Immature natural killer cell (primary cell): ENCODE results near the gene MRPS6. TPM values are rescaled to one million over a fixed set of nuclear protein-coding genes. Genes with fewer than 3 reads are reported as not detected.

Experiments used
- DNase-seq, 3 donors: peaks; one replicate each; pipeline ENCODE4 v3.0.0; 2022; ENCODE audit warnings: mixed read lengths in 1 of 3
- H3K27ac Mint-ChIP-seq, 6 donors: one replicate each; pipeline ENCODE4 v1.8.0; 2020; ENCODE audit warnings: mixed read lengths in 6 of 6, mild to moderate bottlenecking in 5 of 6, inconsistent platforms in 4 of 6, moderate library complexity in 3 of 6
- H3K27me3 Mint-ChIP-seq, 3 donors: one replicate each; pipeline ENCODE4 v1.8.0; 2020 to 2021; ENCODE audit warnings: low read depth in 3 of 3, mild to moderate bottlenecking in 3 of 3, mixed read lengths in 3 of 3, moderate library complexity in 3 of 3, inconsistent platforms in 1 of 3
- H3K36me3 Mint-ChIP-seq, 3 donors: one replicate each; pipeline ENCODE4 v1.8.0; 2020; ENCODE audit warnings: mixed read lengths in 3 of 3, inconsistent platforms in 2 of 3, mild to moderate bottlenecking in 2 of 3
- H3K4me1 Mint-ChIP-seq, 2 donors: one replicate each; pipeline ENCODE4 v1.8.0; 2020; ENCODE audit warnings: inconsistent platforms in 2 of 2, mild to moderate bottlenecking in 2 of 2, mixed read lengths in 2 of 2, moderate library complexity in 1 of 2
- H3K4me3 Mint-ChIP-seq, 5 donors: one replicate each; pipeline ENCODE4 v1.8.0; 2020; ENCODE audit warnings: mild to moderate bottlenecking in 5 of 5, mixed read lengths in 5 of 5, inconsistent platforms in 3 of 5, moderate library complexity in 3 of 5
- H3K9me3 Mint-ChIP-seq, 6 donors: one replicate each; pipeline ENCODE4 v1.8.0; 2020; ENCODE audit warnings: mild to moderate bottlenecking in 6 of 6, mixed read lengths in 6 of 6, inconsistent platforms in 4 of 6, moderate library complexity in 3 of 6
- polyA plus RNA-seq, 3 donors: library from polyadenylated mRNA; unstranded; fragments of 300-500 nt; fragmentation: Illumina TruSeq; gene quantifications; one replicate each; pipeline ENCODE4 v1.2.3, GENCODE V29; 2021

MRPS6 gene
- polyA plus RNA-seq, 3 donors from 2014 or later, result 194 to 275 (median 239) TPM

DNA sequence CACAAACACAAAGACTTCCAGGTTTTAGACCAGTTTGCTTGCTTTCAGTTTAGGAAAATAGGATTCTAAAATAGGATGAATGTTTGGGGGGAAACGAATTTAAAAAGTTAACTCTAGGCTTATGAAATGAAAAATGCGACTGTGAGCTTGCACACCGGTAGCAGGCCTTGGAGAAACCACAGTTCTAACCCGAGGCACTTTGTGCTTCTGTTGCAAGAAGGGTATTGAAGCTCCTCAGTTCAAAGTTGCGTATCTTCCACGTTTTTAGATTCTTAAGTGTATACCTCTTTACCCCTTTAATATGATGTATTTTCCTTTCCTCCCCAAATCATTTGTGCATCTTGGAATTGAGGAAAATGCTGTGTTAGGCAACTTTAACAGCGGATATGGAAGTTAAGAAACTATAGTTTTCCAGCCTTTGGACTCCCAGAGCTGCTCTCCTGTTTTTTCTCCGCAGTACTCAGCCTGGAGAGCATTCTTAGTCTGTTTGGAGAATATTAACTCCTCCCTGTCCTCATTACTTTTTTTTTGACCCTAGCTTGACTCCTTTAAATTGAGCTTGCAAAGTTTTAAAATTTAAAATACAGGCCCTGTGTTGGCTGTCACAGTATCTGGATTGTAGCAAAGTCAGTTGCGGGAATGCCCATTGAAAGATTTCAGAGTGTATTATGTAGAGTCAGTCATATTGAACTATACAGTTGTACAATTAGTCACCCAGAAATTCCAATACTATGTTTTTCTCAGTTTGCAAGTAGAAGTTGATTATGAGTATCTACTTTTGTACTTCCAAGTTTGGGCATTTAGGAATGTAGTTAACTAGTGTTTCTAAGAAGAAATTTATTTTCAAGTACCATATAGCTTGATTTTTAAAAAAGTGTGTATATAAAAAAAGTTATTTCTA lies 2.6 kb downstream of the MRPS6 start:
- H3K4me3 Mint-ChIP-seq, result peak overlapping the region; percentile 88 to 93 (median 92)
- peak overlapping the region; percentile 20 to 85 (median 72) for H3K27ac Mint-ChIP-seq
- peaks cover 0 to 9% (median 0%) of the 10 kb centered on the region in 3 donors for H3K36me3 Mint-ChIP-seq
- no peak for DNase-seq
- peaks cover 71 to 79% of the 10 kb centered on the region in 2 donors for H3K4me1 Mint-ChIP-seq
- no peaks in the 10 kb centered on the region for H3K9me3 Mint-ChIP-seq
- peaks cover 8 to 18% (median 12%) of the 10 kb centered on the region in 3 donors for H3K27me3 Mint-ChIP-seq

DNA sequence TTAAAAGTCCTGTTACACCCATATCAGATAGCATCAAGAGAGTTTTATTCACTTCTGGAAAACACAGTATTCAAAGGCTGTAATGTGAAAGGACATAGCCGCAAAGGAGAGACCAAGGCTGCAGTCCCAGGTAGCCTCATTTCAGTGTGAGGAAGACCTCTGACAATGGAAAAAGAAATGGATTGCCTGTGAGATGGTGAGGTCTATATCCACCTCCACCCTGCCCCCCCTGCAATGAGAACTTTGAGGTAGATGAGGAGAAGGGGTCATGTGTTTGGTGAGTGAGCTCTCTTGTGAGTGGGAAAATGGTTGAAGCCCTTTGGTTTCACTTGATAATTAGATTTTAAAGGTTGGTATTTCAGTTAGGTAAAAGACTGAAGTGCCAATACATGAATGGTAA lies 3.5 kb downstream of the MRPS6 start:
- Mint-ChIP-seq H3K27me3 (peaks cover 8 to 18% (median 12%) of the 10 kb centered on the region in 3 donors), H3K4me3 (peak overlapping the region in 4 of 5 donors; percentile 17 to 93 (median 34)), H3K27ac (peak overlapping the region in 5 of 6 donors; percentile 3 to 85 (median 55)), H3K36me3 (peaks cover 0 to 10% (median 0%) of the 10 kb centered on the region in 3 donors), H3K4me1 (peaks cover 78 to 85% of the 10 kb centered on the region in 2 donors), H3K9me3 (no peaks in the 10 kb centered on the region)
- no peak for DNase-seq

DNA sequence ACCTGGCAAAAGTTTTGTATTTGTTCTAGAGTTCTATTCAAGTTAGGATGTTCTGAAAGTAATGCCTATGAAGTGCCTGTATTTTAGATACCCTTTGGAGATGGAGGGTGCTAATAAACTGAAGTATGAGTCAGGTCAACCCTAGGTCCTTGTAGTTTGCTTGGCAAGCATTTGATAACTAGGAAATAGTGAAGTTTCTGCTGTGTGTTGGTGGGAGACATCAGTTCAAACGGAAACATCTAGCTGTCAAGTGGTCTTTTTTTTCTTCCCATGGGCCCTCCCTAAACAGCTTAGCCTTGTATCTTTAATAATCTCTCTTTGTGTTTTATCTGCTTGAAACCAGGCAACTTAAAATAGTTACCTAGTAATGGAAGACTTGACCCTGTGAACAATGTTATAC lies 4.5 kb downstream of the MRPS6 start:
- Mint-ChIP-seq H3K27me3 (peaks cover 4 to 11% (median 9%) of the 10 kb centered on the region in 3 donors), H3K36me3 (peaks cover 0 to 12% (median 5%) of the 10 kb centered on the region in 3 donors), H3K27ac (peak overlapping the region in 5 of 6 donors; percentile 10 to 85 (median 64)), H3K4me3 (peak overlapping the region; percentile 51 to 75 (median 71)), H3K4me1 (peaks cover 83 to 87% of the 10 kb centered on the region in 2 donors), H3K9me3 (no peaks in the 10 kb centered on the region)
- DNase-seq, result no peak

DNA sequence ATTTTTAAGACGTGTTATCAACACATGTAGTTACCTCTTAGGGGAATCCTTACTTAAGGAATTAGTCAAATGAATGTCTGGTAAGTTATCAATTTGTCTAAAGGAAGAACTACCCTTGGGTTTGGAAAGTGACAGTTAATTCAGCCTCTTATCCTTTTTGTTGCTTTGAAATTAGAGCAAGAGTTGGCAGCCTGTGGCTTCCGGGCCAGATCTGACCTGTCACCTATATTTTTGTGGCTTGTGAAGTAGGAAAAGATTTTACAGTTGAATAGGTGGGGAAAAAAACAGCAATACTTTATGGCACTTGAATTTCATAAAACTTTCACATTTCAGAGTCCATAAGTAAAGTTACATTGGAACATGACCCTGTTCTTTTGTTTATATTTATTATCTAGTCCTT lies 5.5 kb downstream of the MRPS6 start:
- peaks cover 7 to 16% (median 12%) of the 10 kb centered on the region in 3 donors for H3K36me3 Mint-ChIP-seq
- H3K4me1 Mint-ChIP-seq, result peaks cover 91 to 97% of the 10 kb centered on the region in 2 donors
- peaks cover 4 to 11% (median 5%) of the 10 kb centered on the region in 3 donors for H3K27me3 Mint-ChIP-seq
- H3K4me3 Mint-ChIP-seq, result peak overlapping the region; percentile 52 to 75 (median 71)
- no peaks in the 10 kb centered on the region for H3K9me3 Mint-ChIP-seq
- H3K27ac Mint-ChIP-seq, result peak overlapping the region; percentile 19 to 85 (median 63)
- peak; percentile 43 to 49 (median 43) for DNase-seq

DNA sequence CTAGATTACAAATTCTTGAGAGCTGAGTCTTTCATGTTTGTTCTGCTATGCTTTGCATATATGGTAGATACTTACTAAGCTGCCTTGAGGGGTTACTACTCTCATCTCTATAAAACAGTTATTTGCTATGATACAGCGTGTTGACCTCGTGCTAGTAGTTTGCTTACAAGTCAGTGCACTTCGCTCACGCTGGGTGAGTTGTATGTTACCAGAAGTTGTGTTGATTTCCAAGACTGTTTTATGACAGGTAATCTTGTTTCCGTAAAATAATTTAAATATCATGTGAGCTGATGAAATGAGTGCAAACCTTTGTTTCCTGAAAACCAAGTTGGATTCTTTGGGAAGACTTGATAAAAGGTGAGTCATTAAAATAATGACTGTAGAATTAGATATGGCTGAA lies 7.3 kb downstream of the MRPS6 start:
- no peak overlapping the region for H3K27ac Mint-ChIP-seq
- H3K36me3 Mint-ChIP-seq, result peaks cover 7 to 17% (median 14%) of the 10 kb centered on the region in 3 donors
- H3K9me3 Mint-ChIP-seq, result no peaks in the 10 kb centered on the region
- H3K4me3 Mint-ChIP-seq, result peak overlapping the region in 1 of 5 donors; percentile 46
- peaks cover 81 to 90% of the 10 kb centered on the region in 2 donors for H3K4me1 Mint-ChIP-seq
- peaks cover 0 to 1% (median 0%) of the 10 kb centered on the region in 3 donors for H3K27me3 Mint-ChIP-seq
- no peak for DNase-seq

DNA sequence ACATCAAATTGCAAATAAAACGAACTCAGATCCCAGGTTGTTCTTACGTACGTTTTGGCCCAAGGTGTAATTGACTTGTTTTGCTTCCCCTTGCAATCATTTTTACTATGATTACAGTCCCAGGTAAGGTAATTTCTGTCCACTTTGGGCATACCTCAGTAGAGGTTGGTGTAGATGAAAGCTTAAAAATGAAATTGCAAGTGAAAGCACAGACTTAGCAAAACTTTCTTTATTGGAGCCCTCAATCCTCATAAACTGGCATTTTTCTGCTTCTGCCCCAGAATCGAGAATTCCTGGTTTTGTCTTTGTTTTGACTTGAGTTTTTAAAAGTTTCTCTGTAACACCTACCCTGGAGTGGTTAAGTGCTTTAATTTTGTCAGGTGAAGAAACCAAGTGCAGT lies 9.4 kb downstream of the MRPS6 start:
- Mint-ChIP-seq H3K36me3 (peaks cover 7 to 17% (median 14%) of the 10 kb centered on the region in 3 donors), H3K4me1 (peaks cover 62 to 69% of the 10 kb centered on the region in 2 donors), H3K27ac (peak overlapping the region in 1 of 6 donors; percentile 5), H3K4me3 (no peak overlapping the region), H3K27me3 (peaks cover 0 to 1% (median 0%) of the 10 kb centered on the region in 3 donors), H3K9me3 (no peaks in the 10 kb centered on the region)
- DNase-seq, result no peak

DNA sequence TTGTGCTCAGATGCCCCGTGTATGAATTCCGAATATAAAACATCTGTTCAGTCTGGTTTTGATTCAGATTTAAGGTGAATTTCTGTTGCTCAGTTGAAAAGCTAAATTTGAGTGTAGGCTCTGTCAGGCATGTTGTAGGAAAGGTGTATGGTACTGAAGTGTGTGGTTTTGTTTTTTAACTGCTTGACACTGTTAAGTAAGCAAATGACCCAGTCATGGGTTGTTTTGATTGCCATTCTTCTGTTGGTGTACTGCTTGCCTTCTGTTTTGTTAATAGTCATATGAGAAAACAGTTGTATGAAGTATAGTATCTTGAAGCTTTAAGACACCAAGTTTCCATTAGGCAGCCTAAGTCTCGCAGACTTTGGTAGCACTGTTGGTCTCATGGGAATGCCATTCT lies 10.0 kb downstream of the MRPS6 start:
- Mint-ChIP-seq H3K4me3 (no peak overlapping the region), H3K4me1 (peaks cover 56 to 63% of the 10 kb centered on the region in 2 donors), H3K27ac (peak overlapping the region in 1 of 6 donors; percentile 5), H3K9me3 (no peaks in the 10 kb centered on the region), H3K36me3 (peaks cover 7 to 17% (median 11%) of the 10 kb centered on the region in 3 donors), H3K27me3 (peaks cover 0 to 1% (median 0%) of the 10 kb centered on the region in 3 donors)
- no peak for DNase-seq

DNA sequence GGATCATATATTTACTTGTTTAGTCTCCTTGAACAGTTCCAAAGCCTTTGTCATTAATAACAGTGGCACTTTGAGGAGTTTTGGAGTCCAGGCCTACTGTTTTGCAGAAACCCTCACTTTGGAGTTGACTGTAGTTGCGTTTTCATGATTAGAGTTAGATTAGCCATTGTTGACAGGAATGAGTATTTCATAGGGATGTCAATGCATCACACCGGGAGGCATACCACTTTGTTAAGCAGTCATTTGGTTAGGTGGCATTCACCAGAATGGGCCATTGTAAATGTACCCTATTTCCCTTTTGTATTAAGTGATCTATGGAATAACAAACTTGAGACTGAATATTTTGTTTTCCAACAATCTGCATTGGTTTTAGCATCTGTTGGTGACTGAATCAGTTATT lies 11.8 kb downstream of the MRPS6 start:
- no peak for DNase-seq
- Mint-ChIP-seq H3K27ac (peak overlapping the region in 3 of 6 donors; percentile 23 to 43 (median 24)), H3K36me3 (peaks cover 7 to 17% (median 11%) of the 10 kb centered on the region in 3 donors)

DNA sequence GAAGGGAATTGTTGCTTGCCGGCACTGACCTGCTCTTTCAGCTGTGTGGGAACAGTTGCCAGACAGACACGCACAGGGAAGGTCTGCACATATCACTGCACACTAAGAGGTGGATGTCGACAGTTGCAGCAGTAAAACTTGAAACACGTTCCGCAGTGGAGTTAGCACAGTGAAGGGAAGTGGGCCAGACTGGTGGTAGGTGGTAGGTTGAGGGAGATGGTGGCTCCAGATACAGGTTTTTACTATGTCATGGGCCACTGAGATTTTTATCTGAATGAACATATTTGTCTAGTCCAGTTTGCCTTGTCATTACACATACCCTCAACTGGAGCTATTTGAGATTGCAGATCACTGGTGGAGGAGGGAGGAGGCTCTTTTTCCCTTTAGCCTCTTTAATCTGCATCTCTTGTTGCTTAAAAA lies 13.5 kb downstream of the MRPS6 start:
- Mint-ChIP-seq H3K4me3 (no peak overlapping the region), H3K36me3 (peaks cover 7 to 17% (median 9%) of the 10 kb centered on the region in 3 donors), H3K27me3 (no peaks in the 10 kb centered on the region), H3K27ac (no peak overlapping the region), H3K9me3 (no peaks in the 10 kb centered on the region), H3K4me1 (peaks cover 49 to 57% of the 10 kb centered on the region in 2 donors)
- peak; percentile 68 to 75 (median 72) for DNase-seq

More for the DNA sequence above, 11.8 kb downstream of the MRPS6 start:
- Mint-ChIP-seq H3K4me3 (no peak overlapping the region), H3K27me3 (peaks cover 0 to 1% (median 0%) of the 10 kb centered on the region in 3 donors), H3K9me3 (no peaks in the 10 kb centered on the region), H3K4me1 (peaks cover 51 to 57% of the 10 kb centered on the region in 2 donors)

DNA sequence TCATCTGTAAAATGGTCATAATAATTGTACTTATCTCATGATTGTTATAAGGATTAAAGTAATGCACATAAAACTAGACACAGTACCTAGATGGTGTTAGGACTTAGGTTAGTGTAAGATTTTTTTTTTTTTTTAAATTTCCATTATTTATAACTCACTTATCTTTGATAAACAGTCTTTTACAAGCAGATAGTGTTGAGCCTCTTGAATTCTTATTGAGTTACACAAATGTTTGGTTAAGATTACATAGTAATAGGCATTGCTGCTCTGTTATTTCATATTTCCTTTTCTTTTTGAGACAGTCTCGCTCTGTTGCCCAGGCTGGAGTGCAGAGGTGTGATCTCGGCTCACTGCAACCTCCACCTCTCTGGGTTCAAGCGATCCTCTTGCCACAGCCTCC lies 15.4 kb downstream of the MRPS6 start:
- H3K27ac Mint-ChIP-seq, result no peak overlapping the region

DNA sequence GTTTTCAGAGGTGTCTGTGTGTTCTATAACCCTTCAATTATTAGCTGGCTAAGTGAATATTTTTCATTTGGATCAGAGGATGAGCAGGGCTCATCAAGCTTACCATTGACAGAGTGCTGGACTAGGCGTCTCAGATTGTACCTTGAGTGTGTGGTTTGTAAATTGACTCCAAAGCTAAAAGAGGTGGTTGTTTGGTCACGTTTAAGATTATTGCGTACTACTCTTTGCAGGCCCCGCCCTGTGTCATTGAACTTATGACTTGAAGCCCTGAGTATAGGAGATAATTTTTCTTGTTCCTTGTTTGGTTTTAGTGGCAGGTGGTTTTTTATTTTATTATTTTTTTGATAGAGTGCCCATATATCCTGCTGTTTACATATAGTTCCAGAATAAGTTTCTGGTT lies 17.7 kb downstream of the MRPS6 start:
- Mint-ChIP-seq H3K36me3 (peaks cover 0 to 18% (median 8%) of the 10 kb centered on the region in 3 donors), H3K4me3 (peak overlapping the region in 2 of 5 donors; percentile 12 to 15), H3K27me3 (no peaks in the 10 kb centered on the region), H3K9me3 (no peaks in the 10 kb centered on the region), H3K27ac (peak overlapping the region in 3 of 6 donors; percentile 14 to 23 (median 16)), H3K4me1 (peaks cover 56 to 69% of the 10 kb centered on the region in 2 donors)
- DNase-seq, result no peak

More for the DNA sequence above, 15.4 kb downstream of the MRPS6 start:
- no peak for DNase-seq
- no peaks in the 10 kb centered on the region for H3K27me3 Mint-ChIP-seq
- no peaks in the 10 kb centered on the region for H3K9me3 Mint-ChIP-seq
- no peak overlapping the region for H3K4me3 Mint-ChIP-seq
- peaks cover 45 to 57% of the 10 kb centered on the region in 2 donors for H3K4me1 Mint-ChIP-seq
- H3K36me3 Mint-ChIP-seq, result peaks cover 0 to 5% (median 4%) of the 10 kb centered on the region in 3 donors

DNA sequence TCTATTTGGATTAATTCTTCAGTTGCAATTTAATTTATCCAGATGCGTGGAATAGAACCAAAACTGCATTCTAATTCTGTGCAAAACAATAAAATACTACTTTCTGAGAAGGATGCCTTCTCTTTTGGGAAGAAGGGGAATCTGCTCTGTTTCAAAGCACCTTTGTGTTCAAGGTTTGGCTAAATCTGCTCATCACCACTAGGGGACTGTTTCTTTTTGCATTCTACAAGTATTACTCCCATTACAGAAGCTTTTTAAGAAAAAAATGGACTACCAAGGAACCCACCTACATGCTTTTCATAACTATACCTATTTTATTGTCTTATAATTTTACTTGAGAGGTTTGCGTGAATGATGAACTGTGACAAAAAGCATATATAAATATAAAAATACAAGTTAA lies 18.2 kb downstream of the MRPS6 start:
- Mint-ChIP-seq H3K4me3 (peak overlapping the region in 1 of 5 donors; percentile 15), H3K27me3 (no peaks in the 10 kb centered on the region), H3K9me3 (no peaks in the 10 kb centered on the region), H3K36me3 (peaks cover 0 to 23% (median 9%) of the 10 kb centered on the region in 3 donors), H3K27ac (peak overlapping the region in 4 of 6 donors; percentile 14 to 47 (median 20)), H3K4me1 (peaks cover 58 to 75% of the 10 kb centered on the region in 2 donors)
- no peak for DNase-seq

DNA sequence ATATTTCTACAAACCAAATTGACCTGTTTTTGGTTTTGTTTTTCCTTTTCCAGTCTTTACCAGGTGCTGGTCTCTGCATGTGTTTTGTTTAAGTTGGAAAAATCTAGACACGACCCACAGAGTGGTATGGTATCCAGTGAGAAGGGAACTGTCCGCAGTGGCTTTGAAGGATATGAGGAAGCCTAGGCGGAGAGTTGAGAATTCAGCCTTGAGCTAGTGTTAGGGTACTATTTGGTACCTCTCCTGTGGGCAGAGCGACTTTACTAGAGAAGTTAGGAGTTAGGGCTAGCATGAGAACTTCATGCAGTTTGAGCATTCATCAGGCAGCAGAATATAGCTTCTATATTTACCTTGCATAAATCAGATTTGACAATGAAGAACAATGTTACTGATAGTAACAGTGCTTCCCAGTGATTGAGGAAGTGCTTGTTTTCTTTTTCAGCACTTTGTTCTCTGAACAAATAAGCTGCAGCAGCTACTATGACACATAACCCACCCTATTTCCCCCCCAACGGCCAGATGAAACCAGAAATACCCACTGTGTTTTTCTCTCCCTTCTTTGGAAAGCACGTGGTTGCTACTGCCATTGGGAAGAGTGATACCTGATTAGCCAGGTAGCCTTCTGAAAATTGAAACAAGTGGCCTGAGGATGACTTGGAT lies 19.0 kb downstream of the MRPS6 start:
- Mint-ChIP-seq H3K4me3 (peak overlapping the region in 4 of 5 donors; percentile 14 to 44 (median 35)), H3K27ac (peak overlapping the region in 5 of 6 donors; percentile 3 to 61 (median 53))
- no peak for DNase-seq

More for the DNA sequence above, 19.0 kb downstream of the MRPS6 start:
- peaks cover 61 to 83% of the 10 kb centered on the region in 2 donors for H3K4me1 Mint-ChIP-seq
- H3K27me3 Mint-ChIP-seq, result no peaks in the 10 kb centered on the region
- peaks cover 0 to 28% (median 14%) of the 10 kb centered on the region in 3 donors for H3K36me3 Mint-ChIP-seq
- no peaks in the 10 kb centered on the region for H3K9me3 Mint-ChIP-seq
